SK-N-SH (cell line): ENCODE data around the gene CCDC38. TPM values are rescaled to one million over a fixed set of nuclear protein-coding genes. Genes with fewer than 3 reads are reported as not detected.

Source experiments
- CTCF ChIA-PET: fragments of 300-600, 350-600 bp; formaldehyde crosslinking; extraction: SDS; loops from one replicate; lab custom pipeline; 2021; lab: Yijun Ruan, JAX
- POLR2A ChIA-PET: fragments of 350-600 bp; sonication (Branson Sonifier 250); formaldehyde crosslinking; extraction: SDS; loops from one replicate; lab custom pipeline; 2020; ENCODE audit warnings: antibody characterized with exemption, inconsistent platforms; lab: Yijun Ruan, JAX
- DNase-seq: peaks from one replicate; pipeline ENCODE4 v3.0.0; 2012
- H2AFZ ChIP-seq: fragments of 200-600 bp; sonication (generic); 2 replicates; pipeline ENCODE4 v1.8.1; 2016; ENCODE audit warnings: antibody characterized with exemption, mild to moderate bottlenecking, low read depth
- H3F3A ChIP-seq: fragments of 200-600 bp; sonication (generic); replicated peaks from 2 replicates; pipeline ENCODE3; 2016; ENCODE audit warnings: antibody characterized with exemption, mild to moderate bottlenecking; ENCODE audit not compliant: insufficient read depth
- H3K27ac ChIP-seq, 2 experiments: fragments of 200-500 bp in 1 of 2; fragments of 200-600 bp in 1 of 2; sonication (Bioruptor generic) in 1 of 2; sonication (generic), shearing (Covaris generic) in 1 of 2; 2 replicates each; pipeline versions ENCODE4 v1.5.1 to v1.6.1; 2014 to 2016; ENCODE audit warnings: low read depth in 2 of 2, inconsistent platforms in 1 of 2, low read length in 1 of 2, mild to moderate bottlenecking in 1 of 2, mixed read lengths in 1 of 2
- H3K27me3 ChIP-seq: fragments of 200-600 bp; sonication (generic), shearing (Covaris generic); 2 replicates; pipeline ENCODE4 v1.6.1; 2016; ENCODE audit warnings: mixed run types; ENCODE audit not compliant: insufficient read depth
- H3K36me3 ChIP-seq, 2 experiments: fragments of 200-500 bp in 1 of 2; fragments of 200-600 bp in 1 of 2; sonication (Bioruptor generic) in 1 of 2; sonication (generic) in 1 of 2; replicated peaks in 1 of 2; 2 replicates each; pipeline versions ENCODE3 to v1.5.1; 2014 to 2016; ENCODE audit warnings: low read length in 1 of 2, mild to moderate bottlenecking in 1 of 2; ENCODE audit not compliant: insufficient read depth in 2 of 2, control insufficient read depth in 1 of 2
- H3K4me1 ChIP-seq, 2 experiments: fragments of 200-500 bp in 1 of 2; fragments of 200-600 bp in 1 of 2; sonication (Bioruptor generic) in 1 of 2; sonication (generic), shearing (Covaris generic) in 1 of 2; 2 replicates each; pipeline versions ENCODE4 v1.5.1 to v1.6.1; 2014 to 2016; ENCODE audit warnings: low read depth in 1 of 2, low read length in 1 of 2, mixed run types in 1 of 2; ENCODE audit not compliant: insufficient read depth in 2 of 2, control insufficient read depth in 1 of 2
- H3K4me2 ChIP-seq: fragments of 200-600 bp; sonication (generic), shearing (Covaris generic); 2 replicates; pipeline ENCODE4 v1.6.1; 2017; ENCODE audit warnings: mixed run types
- H3K4me3 ChIP-seq, 2 experiments: fragments of 200-500 bp in 1 of 2; fragments of 200-600 bp in 1 of 2; sonication (Bioruptor generic) in 1 of 2; sonication (generic), shearing (Covaris generic) in 1 of 2; 2 replicates each; pipeline versions ENCODE4 v1.5.1 to v1.8.1; 2014 to 2016; ENCODE audit warnings: low read depth in 2 of 2, inconsistent platforms in 1 of 2, low read length in 1 of 2, mild to moderate bottlenecking in 1 of 2, mixed read lengths in 1 of 2, moderate library complexity in 1 of 2
- H3K79me2 ChIP-seq: fragments of 200-600 bp; sonication (generic); 2 replicates; pipeline ENCODE4 v1.8.1; 2017; ENCODE audit warnings: mild to moderate bottlenecking; ENCODE audit not compliant: insufficient read depth
- H3K9ac ChIP-seq: fragments of 200-600 bp; sonication (generic); 2 replicates; pipeline ENCODE4 v1.6.1; 2017; ENCODE audit warnings: mixed run types
- H3K9me2 ChIP-seq: fragments of 200-600 bp; sonication (generic); 2 replicates; pipeline ENCODE4 v1.6.1; 2017; ENCODE audit warnings: mixed run types
- H3K9me3 ChIP-seq: fragments of 200-600 bp; sonication (generic); 2 replicates; pipeline ENCODE4 v1.6.1; 2017; ENCODE audit warnings: mixed run types, mild to moderate bottlenecking, moderate library complexity
- H4K20me1 ChIP-seq: fragments of 200-600 bp; sonication (generic); 2 replicates; pipeline ENCODE4 v1.6.1; 2017; ENCODE audit warnings: mild to moderate bottlenecking, mixed run types; ENCODE audit not compliant: insufficient read depth
- FOXM1 ChIP-seq: IDR thresholded peaks from 2 replicates; pipeline ENCODE4 v1.4.0; 2012; ENCODE audit warnings: low read depth, mild to moderate bottlenecking
- NRF1 ChIP-seq: IDR thresholded peaks from 2 replicates; pipeline ENCODE4 v1.6.1; 2012; ENCODE audit warnings: low read depth, mild to moderate bottlenecking, low read length
- POLR2AphosphoS5 ChIP-seq: IDR thresholded peaks from 2 replicates; pipeline ENCODE4 v1.6.1; 2012; ENCODE audit warnings: low read depth, low read length
- RFX5 ChIP-seq: IDR thresholded peaks from 2 replicates; pipeline ENCODE4 v1.6.1; 2012; ENCODE audit warnings: mild to moderate bottlenecking, improper control_type of control experiment, low read length
- RXRA ChIP-seq: IDR thresholded peaks from 2 replicates; pipeline ENCODE4 v1.4.0; 2012; ENCODE audit warnings: low read depth, mild to moderate bottlenecking, borderline replicate concordance
- SIN3A ChIP-seq: IDR thresholded peaks from 2 replicates; pipeline ENCODE4 v1.6.1; 2012; ENCODE audit warnings: low read depth, mild to moderate bottlenecking, low read length, moderate library complexity, borderline replicate concordance
- WGBS: methylation state at CpG from one replicate; pipeline ENCODE4 v1.1.6; 2017; ENCODE audit warnings: low lambda C conversion rate; 5-methylcytosine and 5-hydroxymethylcytosine counted together
- polyA plus RNA-seq, 3 experiments: library from polyadenylated mRNA; depleted of rRNA; stranded (reverse); fragments of >200 nt; gene quantifications; 2 replicates each; pipeline ENCODE4 v1.2.3, GENCODE V29; 2012
- TF ChIP-seq, protein P1 (sequence below): IDR thresholded peaks from 2 replicates; pipeline ENCODE4 v1.6.1; 2012; ENCODE audit warnings: mild to moderate bottlenecking, low read depth, low read length, moderate library complexity

The CCDC38 gene
- polyA plus RNA-seq, 1 of the 3 experiments (the other 2 are of a cell fraction) = not detected

DNA sequence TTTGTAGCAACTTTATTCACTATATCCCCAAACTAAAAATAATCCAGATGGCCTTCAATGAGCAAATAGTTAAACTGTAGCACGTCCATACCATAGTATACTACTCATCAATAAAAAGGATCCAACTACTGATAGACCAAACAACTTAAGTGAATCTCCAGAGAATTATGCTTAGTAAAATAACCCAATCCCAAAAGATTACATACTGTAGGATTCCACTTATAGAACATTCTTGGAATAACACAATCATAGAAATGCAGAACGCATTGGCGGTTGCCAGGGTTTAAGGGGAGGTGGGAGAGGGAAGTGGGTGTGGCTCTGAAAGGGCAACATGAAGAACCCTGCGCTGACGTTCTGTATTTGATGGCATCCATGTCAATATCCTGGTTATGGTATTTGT lies 55.1 kb downstream of the CCDC38 start:
- CTCF ChIA-PET = no interaction called here
- Histone ChIP-seq H3K4me3 (no peak overlapping the region), H3K27ac (no peak overlapping the region), H4K20me1 (no peaks in the 10 kb centered on the region), H3K9ac (no peak overlapping the region), H3F3A (no peaks in the 10 kb centered on the region), H3K36me3 (no peaks in the 10 kb centered on the region), H3K9me2 (no peaks in the 10 kb centered on the region), H3K27me3 (no peaks in the 10 kb centered on the region), H3K4me1 (no peaks in the 10 kb centered on the region), H2AFZ (no peak overlapping the region), H3K9me3 (no peaks in the 10 kb centered on the region), H3K4me2 (no peak overlapping the region), H3K79me2 (no peaks in the 10 kb centered on the region)
- DNase-seq = no peak
- TF ChIP-seq SIN3A = no peak
- no peak for TF ChIP-seq RFX5
- TF ChIP-seq POLR2AphosphoS5 = no peak
- TF ChIP-seq NRF1 = no peak
- no peak for TF ChIP-seq FOXM1
- no peak for TF ChIP-seq RXRA
- POLR2A ChIA-PET = no interaction called here
- WGBS = 63% methylated on average over 5 of the region's 5 CpGs

DNA sequence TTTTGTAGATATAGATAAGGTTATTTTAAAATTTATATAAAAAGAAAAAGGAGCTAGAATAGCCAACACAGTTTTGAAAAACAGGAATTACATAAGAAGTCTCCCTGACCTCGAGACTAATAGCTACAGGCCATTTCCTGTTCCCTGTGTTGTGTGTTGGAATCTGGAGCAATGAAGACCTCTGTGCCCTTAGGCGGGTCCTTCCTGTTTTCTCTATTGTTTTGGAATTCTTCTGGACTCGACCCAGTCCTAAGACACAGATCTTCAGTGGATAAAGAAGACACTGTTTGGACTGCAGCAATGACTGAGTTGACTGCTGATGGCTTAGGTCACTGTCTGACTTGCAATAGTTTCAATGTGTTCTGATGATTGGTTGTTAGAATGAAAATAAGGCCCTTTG lies 57.4 kb downstream of the CCDC38 start:
- DNase-seq = no peak
- 24% methylated on average over 3 of the region's 3 CpGs for WGBS
- POLR2A ChIA-PET = no interaction called here

More for the DNA sequence above, 57.4 kb downstream of the CCDC38 start:
- Histone ChIP-seq H3K36me3 (no peaks in the 10 kb centered on the region), H3K79me2 (no peaks in the 10 kb centered on the region), H3K4me2 (no peak overlapping the region), H3K4me3 (no peak overlapping the region), H3K4me1 (peaks cover 0 to 6% of the 10 kb centered on the region in 2 experiments; a peak in 1 of 4 replicates), H3K9me3 (no peaks in the 10 kb centered on the region), H3K27me3 (no peaks in the 10 kb centered on the region), H3K27ac (no peak overlapping the region), H2AFZ (no peak overlapping the region), H3K9ac (no peak overlapping the region), H3K9me2 (no peaks in the 10 kb centered on the region), H4K20me1 (no peaks in the 10 kb centered on the region), H3F3A (peaks cover 4% of the 10 kb centered on the region)
- TF ChIP-seq, protein P1, sequence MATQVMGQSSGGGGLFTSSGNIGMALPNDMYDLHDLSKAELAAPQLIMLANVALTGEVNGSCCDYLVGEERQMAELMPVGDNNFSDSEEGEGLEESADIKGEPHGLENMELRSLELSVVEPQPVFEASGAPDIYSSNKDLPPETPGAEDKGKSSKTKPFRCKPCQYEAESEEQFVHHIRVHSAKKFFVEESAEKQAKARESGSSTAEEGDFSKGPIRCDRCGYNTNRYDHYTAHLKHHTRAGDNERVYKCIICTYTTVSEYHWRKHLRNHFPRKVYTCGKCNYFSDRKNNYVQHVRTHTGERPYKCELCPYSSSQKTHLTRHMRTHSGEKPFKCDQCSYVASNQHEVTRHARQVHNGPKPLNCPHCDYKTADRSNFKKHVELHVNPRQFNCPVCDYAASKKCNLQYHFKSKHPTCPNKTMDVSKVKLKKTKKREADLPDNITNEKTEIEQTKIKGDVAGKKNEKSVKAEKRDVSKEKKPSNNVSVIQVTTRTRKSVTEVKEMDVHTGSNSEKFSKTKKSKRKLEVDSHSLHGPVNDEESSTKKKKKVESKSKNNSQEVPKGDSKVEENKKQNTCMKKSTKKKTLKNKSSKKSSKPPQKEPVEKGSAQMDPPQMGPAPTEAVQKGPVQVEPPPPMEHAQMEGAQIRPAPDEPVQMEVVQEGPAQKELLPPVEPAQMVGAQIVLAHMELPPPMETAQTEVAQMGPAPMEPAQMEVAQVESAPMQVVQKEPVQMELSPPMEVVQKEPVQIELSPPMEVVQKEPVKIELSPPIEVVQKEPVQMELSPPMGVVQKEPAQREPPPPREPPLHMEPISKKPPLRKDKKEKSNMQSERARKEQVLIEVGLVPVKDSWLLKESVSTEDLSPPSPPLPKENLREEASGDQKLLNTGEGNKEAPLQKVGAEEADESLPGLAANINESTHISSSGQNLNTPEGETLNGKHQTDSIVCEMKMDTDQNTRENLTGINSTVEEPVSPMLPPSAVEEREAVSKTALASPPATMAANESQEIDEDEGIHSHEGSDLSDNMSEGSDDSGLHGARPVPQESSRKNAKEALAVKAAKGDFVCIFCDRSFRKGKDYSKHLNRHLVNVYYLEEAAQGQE = no peak
- no peak for TF ChIP-seq RFX5
- CTCF ChIA-PET = interaction anchor here (0.7 to 1.8 kb wide), 2 partner anchors 20 to 114 kb away, joined by 3 to 6 read pairs; no protein-coding TSS in a partner anchor
